Measurements from ENCODE around the gene ARFGAP2. TPM values are rescaled to one million over a fixed set of nuclear protein-coding genes. Genes with fewer than 3 reads are reported as not detected.
"Not testable (repeated sequence)": the region's sequence is repeated elsewhere in the genome, so short reads cannot be mapped to it uniquely, and the experiment has no call there.

Gene ARFGAP2
- total RNA-seq, 1 experiment from 2014 or later: 84.4 TPM

DNA sequence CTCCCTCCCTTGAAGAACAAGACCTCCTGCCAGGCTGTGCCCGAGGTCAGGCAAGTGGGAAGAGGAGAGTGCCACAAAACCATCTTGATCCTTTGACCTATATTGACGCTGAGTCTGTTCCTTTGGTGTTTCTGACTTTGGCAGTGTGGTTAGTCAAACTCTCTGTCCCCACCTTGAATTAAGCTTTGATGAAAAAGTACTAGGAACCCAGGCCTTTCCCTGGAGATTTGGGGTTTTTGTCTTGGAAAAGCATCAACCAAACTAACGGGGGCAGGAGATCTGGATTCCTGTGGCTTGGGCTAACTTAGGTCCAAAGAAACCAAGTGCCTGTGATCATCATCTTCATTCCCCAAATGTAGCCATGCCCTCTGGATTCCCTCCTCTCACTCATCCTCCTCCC, 40.4 kb downstream of the ARFGAP2 start:
- Histone ChIP-seq H3K36me3 (replicated peaks; ENCODE audit: control insufficient read depth, insufficient read depth, low read length) (no peaks in the 10 kb centered on the region), H3K27me3 (ENCODE audit: control insufficient read depth, insufficient read depth, low read length) (no peaks in the 10 kb centered on the region), H3K4me3 (ENCODE audit: insufficient read depth, low read depth, low read length) (no peak overlapping the region)
- DNase-seq: no peak

DNA sequence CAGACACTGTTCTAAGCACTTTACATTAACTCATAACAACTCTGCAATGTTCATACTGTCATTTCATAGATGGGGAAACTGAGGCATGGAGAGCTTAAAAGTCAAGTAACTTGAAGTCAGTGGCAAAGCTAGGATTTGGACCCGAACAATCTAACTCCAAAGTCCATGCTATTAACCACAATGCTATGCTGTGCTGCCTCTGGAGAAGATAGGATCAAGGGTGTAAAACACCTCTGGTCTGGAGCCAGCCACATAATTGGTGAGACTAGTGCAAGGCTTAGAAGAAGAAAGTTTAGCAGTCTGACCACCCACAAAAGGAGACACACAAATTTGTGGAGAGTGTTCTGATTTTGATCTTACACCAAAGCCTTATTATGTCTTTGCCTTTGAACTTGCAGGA, 43.7 kb downstream of the ARFGAP2 start:
- Histone ChIP-seq H3K36me3 (replicated peaks; ENCODE audit: control insufficient read depth, insufficient read depth, low read length) (no peaks in the 10 kb centered on the region), H3K27me3 (ENCODE audit: control insufficient read depth, insufficient read depth, low read length) (no peaks in the 10 kb centered on the region), H3K4me3 (ENCODE audit: insufficient read depth, low read depth, low read length) (no peak overlapping the region)
- no peak for DNase-seq

DNA sequence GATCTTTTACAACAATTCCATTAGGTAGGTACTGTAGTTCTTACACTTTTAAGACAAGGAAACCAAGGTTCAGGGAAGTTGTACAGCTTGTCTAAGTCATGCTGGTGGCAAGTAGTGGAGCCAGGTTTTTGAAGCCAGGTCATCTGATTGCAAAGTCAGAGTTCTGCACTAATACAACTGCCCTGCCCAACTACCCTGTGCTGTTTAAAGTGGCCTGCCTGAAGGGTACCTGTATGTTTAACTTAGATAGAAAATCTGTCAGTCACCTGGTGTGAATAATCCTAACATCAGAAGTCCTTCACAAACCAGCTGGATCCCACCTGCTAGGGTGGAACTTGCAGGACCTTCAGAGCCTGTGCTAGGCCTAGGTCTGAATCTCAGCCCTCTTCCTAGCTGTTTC, 44.2 kb downstream of the ARFGAP2 start:
- no peak overlapping the region for H3K4me3 ChIP-seq (ENCODE audit: insufficient read depth, low read depth, low read length)
- DNase-seq: no peak

DNA sequence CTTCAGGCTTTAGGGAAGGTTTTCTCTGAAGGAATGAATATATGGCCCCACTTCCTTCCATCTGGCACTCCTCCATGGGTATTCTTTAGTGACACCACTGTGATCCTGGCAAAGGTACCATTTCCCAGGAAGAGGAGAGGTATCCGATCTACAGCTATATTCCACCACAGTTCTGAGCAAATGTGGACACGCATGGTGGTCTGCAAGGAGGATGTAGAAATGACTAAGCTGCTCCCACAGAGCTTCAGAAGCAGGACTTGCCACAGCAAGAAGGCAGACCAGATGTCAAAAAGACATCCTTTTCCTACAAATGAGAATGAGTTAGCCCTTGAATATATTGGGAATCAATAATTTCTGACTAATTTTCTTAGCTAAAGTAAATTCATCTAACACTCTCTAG, 45.5 kb downstream of the ARFGAP2 start:
- Histone ChIP-seq H3K4me3 (ENCODE audit: insufficient read depth, low read depth, low read length) (no peak overlapping the region), H3K27me3 (ENCODE audit: control insufficient read depth, insufficient read depth, low read length) (no peaks in the 10 kb centered on the region), H3K36me3 (replicated peaks; ENCODE audit: control insufficient read depth, insufficient read depth, low read length) (no peaks in the 10 kb centered on the region)
- DNase-seq: no peak

More for the DNA sequence above, 44.2 kb downstream of the ARFGAP2 start:
- Histone ChIP-seq H3K36me3 (replicated peaks; ENCODE audit: control insufficient read depth, insufficient read depth, low read length) (no peaks in the 10 kb centered on the region), H3K27me3 (ENCODE audit: control insufficient read depth, insufficient read depth, low read length) (no peaks in the 10 kb centered on the region)

DNA sequence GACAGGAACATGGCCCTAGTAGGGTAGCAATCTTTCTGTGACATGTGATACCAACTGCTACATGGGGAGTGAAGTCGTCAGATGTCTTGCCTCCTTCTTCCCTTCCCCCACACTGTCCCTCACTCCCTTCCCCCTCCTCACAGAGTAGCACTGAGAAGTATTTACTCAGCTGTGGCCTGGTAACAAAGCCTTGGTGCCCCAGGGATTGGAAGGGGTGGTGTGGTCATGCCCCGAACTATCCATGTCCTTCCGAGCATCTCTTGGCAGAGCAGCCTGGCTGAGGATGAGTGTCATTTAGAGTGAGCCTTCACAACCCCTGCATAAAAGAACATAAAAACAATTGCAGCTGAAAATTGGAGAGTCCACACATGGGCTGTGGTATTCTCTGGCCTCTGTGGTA, 46.1 kb downstream of the ARFGAP2 start:
- peak; percentile 63 for DNase-seq
- Histone ChIP-seq H3K4me3 (ENCODE audit: insufficient read depth, low read depth, low read length) (no peak overlapping the region), H3K27me3 (ENCODE audit: control insufficient read depth, insufficient read depth, low read length) (no peaks in the 10 kb centered on the region), H3K36me3 (replicated peaks; ENCODE audit: control insufficient read depth, insufficient read depth, low read length) (no peaks in the 10 kb centered on the region)

DNA sequence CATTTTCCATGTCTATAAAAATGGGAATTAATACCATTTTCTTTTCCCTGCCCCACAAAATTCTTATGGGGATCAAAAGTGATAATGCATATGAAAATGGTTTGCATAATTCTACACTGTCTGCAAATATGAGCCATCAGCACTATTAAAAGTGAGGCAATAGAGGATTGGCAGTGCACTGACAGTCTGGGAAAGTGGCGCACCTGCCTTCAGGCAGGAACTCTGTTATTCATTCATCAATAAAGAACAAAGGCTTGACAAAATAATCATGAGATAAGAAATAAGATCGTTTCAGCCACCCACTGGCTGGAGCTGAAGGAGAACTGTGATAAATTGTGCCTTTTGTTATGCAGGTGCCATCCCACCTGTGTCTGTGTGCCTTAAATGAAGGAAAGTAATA, 49.5 kb downstream of the ARFGAP2 start:
- H3K4me3 ChIP-seq (ENCODE audit: insufficient read depth, low read depth, low read length): no peak overlapping the region
- DNase-seq: no peak
- no peaks in the 10 kb centered on the region for H3K27me3 ChIP-seq (ENCODE audit: control insufficient read depth, insufficient read depth, low read length)

DNA sequence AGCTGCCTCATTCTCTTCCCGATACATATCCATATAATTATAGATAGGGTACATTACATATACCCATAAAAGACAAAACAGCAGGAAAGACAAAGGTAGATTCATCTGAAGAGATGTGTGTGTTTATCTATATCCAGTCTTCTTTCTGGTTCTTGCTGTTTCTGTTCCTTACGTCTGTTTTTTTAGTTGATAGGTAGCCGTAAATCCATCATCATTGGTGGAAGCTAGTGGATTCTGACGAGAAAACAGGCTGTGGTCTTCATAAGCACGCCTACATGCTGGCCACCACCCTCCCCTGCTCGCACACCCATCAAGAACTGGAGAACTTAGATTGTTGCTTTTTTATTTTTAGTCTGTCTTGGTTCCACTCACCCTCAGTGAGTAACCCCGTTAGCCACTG, 51.6 kb downstream of the ARFGAP2 start:
- no peaks in the 10 kb centered on the region for H3K36me3 ChIP-seq (replicated peaks; ENCODE audit: control insufficient read depth, insufficient read depth, low read length)
- no peak overlapping the region for H3K4me3 ChIP-seq (ENCODE audit: insufficient read depth, low read depth, low read length)
- H3K27me3 ChIP-seq (ENCODE audit: control insufficient read depth, insufficient read depth, low read length): no peaks in the 10 kb centered on the region
- DNase-seq: no peak

More for the DNA sequence above, 49.5 kb downstream of the ARFGAP2 start:
- no peaks in the 10 kb centered on the region for H3K36me3 ChIP-seq (replicated peaks; ENCODE audit: control insufficient read depth, insufficient read depth, low read length)

DNA sequence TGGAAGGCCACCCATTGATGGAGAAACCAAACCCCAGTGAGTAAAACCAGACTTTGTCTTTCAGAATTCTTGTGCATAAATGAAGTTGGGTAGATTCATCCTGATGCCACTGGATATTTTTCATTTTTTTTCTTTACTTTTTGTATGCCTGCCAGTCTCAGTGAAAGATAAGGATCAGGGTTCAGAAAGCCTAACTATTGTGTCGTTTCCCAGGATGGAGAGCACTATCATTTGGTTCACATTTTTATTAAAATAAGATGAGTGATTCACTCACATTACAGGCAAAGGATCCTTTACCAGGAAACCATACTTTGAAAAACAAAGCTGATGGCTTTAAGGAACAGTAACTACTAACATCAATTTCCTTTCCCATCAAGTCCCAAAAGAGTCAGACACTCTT, 52.0 kb downstream of the ARFGAP2 start:
- no peaks in the 10 kb centered on the region for H3K27me3 ChIP-seq (ENCODE audit: control insufficient read depth, insufficient read depth, low read length)
- H3K36me3 ChIP-seq (replicated peaks; ENCODE audit: control insufficient read depth, insufficient read depth, low read length): no peaks in the 10 kb centered on the region
- H3K4me3 ChIP-seq (ENCODE audit: insufficient read depth, low read depth, low read length): no peak overlapping the region
- DNase-seq: no peak

DNA sequence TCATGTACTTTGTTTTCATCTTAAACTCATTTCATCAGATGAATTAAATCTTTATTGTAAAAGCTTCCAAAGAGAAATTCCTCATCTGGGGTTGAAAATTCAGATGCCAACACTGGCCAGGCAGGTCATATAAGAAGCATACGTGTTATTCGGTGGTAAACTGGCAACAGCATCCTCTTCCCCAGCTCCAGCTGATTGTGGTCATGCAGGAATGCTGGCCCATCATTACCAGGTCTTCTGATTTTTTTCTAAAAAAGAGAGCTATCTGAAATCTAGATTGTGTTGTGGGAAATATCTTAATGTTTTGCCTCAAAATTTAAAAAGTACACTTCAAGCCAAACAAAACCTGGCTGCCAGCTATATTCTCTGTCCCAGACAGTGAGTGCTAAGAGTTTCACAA, 53.6 kb downstream of the ARFGAP2 start:
- DNase-seq: no peak
- Histone ChIP-seq H3K4me3 (ENCODE audit: insufficient read depth, low read depth, low read length) (no peak overlapping the region), H3K27me3 (ENCODE audit: control insufficient read depth, insufficient read depth, low read length) (no peaks in the 10 kb centered on the region), H3K36me3 (replicated peaks; ENCODE audit: control insufficient read depth, insufficient read depth, low read length) (no peaks in the 10 kb centered on the region)

DNA sequence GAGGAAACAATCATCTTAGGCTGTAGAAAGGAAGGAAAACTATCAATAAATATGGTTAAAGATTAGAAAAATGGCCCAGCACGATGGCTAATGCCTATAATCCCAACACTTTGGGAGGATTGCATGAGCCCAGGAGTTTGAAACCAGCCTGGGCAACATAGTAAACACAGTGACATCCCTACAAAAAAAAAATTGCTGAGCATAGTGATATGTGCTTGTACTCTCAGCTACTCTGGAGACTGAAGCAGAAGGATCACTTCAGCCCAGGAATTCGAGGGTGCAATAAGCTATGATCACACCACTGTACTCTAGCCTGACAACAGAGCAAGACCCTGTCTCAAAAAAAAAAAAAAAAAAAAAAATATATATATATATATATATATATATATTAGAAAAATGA, 54.9 kb downstream of the ARFGAP2 start:
- no peak overlapping the region for H3K4me3 ChIP-seq (ENCODE audit: insufficient read depth, low read depth, low read length)
- H3K27me3 ChIP-seq (ENCODE audit: control insufficient read depth, insufficient read depth, low read length): no peaks in the 10 kb centered on the region
- DNase-seq: no peak
- H3K36me3 ChIP-seq (replicated peaks; ENCODE audit: control insufficient read depth, insufficient read depth, low read length): no peaks in the 10 kb centered on the region

DNA sequence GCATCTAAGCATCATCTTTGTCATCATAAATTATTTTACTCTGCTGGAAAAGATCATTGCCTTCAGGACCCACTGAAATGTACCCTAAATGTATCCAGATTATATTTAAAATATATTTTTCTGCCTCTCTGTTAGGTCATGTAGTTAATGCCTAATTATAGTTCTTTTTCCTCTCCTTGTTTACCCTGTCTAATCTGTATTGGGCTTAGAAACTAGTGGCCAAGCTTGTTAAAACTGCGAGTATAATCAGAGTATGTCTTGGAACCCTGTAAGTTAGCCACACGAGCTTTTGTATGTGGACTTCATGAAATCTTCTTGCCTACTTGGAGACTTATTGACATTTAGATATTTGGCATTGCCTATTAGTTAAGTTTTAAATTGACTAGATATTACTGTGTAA, 55.6 kb downstream of the ARFGAP2 start:
- Histone ChIP-seq H3K4me3 (ENCODE audit: insufficient read depth, low read depth, low read length) (no peak overlapping the region), H3K27me3 (ENCODE audit: control insufficient read depth, insufficient read depth, low read length) (no peaks in the 10 kb centered on the region), H3K36me3 (replicated peaks; ENCODE audit: control insufficient read depth, insufficient read depth, low read length) (no peaks in the 10 kb centered on the region)
- DNase-seq: no peak

DNA sequence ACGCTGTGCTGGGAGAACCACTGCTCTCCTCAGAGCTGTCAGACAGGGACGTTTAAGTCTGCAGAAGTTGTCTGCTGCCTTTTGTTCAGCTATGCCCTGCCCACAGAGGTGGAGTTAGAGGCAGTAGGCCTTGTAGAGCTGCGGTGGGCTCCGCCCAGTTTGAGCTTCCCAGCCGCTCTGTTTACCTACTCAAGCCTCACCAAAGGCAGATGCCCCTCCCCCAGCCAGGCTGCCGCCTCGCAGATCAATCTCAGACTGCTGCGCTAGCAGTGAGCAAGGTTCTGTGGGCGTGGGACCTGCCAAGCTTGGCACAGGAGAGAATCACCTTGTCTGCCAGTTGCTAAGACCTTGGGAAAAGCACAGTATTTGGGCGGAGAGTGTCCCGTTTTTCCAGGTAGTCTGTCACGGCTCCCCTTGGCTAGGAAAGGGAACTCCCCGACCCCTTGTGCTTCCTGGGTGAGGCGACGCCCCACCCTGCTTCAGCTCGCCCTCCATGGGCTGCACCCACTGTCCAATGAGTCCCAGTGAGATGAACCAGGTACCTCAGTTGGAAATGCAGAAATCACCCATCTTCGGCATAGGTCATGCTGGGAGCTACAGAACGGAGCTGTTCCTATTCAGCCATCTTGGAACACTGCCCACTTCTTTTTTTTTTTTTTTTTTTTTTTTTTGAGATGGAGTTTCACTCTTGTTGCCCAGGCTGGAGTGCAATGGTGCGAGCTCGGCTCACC, 57.6 kb downstream of the ARFGAP2 start:
- peak overlapping the region; percentile 36; the same call in 1 of the 2 replicates for H3K4me3 ChIP-seq (ENCODE audit: insufficient read depth, low read depth, low read length)
- not testable (repeated sequence) for DNase-seq; H3K27me3 ChIP-seq (ENCODE audit: control insufficient read depth, insufficient read depth, low read length); H3K36me3 ChIP-seq (replicated peaks; ENCODE audit: control insufficient read depth, insufficient read depth, low read length)

Other genes with a start within 250 kb of the ARFGAP2 start
- 21.0 and 29.3 TPM in 2 replicates for gene CSTPP1, start 240.1 kb downstream of the ARFGAP2 start, total RNA-seq (2014; rRNA removed; shearing (Covaris generic))
- gene PACSIN3, start 9.6 kb upstream of the ARFGAP2 start, total RNA-seq (2014; rRNA removed; shearing (Covaris generic)): 67.6 and 76.2 TPM in 2 replicates
- gene DDB2, start 38.1 kb upstream of the ARFGAP2 start, total RNA-seq (2014; rRNA removed; shearing (Covaris generic)): 13.9 and 23.7 TPM in 2 replicates
- gene ACP2, start 71.9 kb upstream of the ARFGAP2 start, total RNA-seq (2014; rRNA removed; shearing (Covaris generic)): 24.2 and 25.5 TPM in 2 replicates
- gene NR1H3, start 81.1 kb upstream of the ARFGAP2 start, total RNA-seq (2014; rRNA removed; shearing (Covaris generic)): 22.4 and 25.4 TPM in 2 replicates
- gene MADD, start 93.3 kb upstream of the ARFGAP2 start, total RNA-seq (2014; rRNA removed; shearing (Covaris generic)): 21.3 and 22.7 TPM in 2 replicates
- not detected in 2 replicates for gene MYBPC3, start 175.8 kb upstream of the ARFGAP2 start, total RNA-seq (2014; rRNA removed; shearing (Covaris generic))
- 0.42 and 0.81 TPM in 2 replicates for gene SPI1, start 201.7 kb upstream of the ARFGAP2 start, total RNA-seq (2014; rRNA removed; shearing (Covaris generic))
- gene SLC39A13, start 231.7 kb upstream of the ARFGAP2 start, total RNA-seq (2014; rRNA removed; shearing (Covaris generic)): 26.7 and 29.0 TPM in 2 replicates
- gene PSMC3, start 249.6 kb upstream of the ARFGAP2 start, total RNA-seq (2014; rRNA removed; shearing (Covaris generic)): 132 and 162 TPM in 2 replicates